Measurements from ENCODE around the gene FOXL2NB.

DNA sequence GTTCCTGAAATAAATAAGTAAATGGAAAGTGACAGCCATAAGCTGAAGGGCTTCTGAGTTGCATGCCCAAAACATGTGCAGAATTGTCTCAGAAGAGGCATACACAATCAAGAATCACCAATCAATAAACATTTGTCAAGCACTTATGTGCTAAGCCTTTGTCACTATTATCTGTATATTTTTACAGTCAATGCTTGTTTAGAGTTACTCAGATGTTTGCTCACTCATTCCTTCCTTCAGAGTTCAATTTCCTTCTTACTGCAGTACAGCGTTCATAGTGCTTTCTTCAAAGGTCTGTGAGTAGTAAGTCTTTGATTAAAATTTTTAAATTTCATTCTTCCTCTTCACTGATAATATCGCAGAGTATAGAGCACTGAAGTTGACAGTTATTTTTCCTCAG is 17.2 kb downstream of the FOXL2NB start:
- TF ChIP-seq POLR2A (IDR thresholded peaks at IDR 0.05) (no peak), CTCF (IDR thresholded peaks at IDR 0.05) (no peak), POLR2AphosphoS5 (IDR thresholded peaks at IDR 0.05) (no peak)

Measured in transverse colon (tissue), 4 donors.